Activated effector memory CD4-positive, alpha-beta T cell treated with Interleukin-2 at 50 U/mL for 16 hours (primary cell): Measurements from ENCODE around the gene GCSH.

Source experiments
- DNase-seq: peaks from one replicate; pipeline ENCODE4 v3.0.0-alpha.2; 2020

Gene GCSH

DNA sequence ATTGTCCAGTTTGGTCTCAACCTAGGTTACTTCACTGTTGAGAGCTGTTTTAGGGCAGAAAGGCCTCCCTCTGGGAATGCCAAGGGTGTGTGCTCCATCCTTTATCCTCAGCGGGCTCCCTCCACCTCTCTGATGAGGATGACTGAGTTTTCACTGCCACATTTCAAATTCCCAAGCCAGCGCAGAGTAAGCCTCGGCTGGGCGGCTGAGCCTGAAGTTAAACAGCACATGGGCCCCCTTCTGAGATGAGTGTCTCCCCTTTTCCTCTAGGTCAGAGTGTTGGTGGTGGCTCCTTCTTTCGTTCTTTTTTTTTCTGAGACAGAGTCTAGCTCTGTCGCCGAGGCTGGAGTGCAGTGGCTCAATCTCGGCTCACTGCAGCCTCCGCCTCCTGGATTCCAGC lies 5.5 kb upstream of the GCSH start:
- no peak for DNase-seq

DNA sequence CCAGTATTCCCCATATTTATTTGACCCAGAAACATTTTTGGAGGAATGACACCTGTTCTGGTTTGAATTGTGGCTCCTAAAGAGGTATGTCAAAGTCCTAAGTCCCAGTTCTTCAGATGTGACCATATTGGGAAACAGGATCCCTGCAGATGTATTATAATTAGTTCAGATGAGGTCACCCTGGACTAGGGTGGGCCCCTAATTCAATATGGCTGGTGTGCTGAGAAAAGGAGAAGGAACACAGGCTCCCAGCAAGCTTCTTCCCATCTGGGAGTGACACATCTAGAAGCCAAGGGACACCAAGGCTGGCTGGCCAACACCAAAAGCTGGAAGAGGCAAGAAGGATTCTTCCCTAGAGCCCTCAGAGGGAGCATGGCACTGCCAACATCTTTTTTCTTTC lies 3.8 kb upstream of the GCSH start:
- no peak for DNase-seq

DNA sequence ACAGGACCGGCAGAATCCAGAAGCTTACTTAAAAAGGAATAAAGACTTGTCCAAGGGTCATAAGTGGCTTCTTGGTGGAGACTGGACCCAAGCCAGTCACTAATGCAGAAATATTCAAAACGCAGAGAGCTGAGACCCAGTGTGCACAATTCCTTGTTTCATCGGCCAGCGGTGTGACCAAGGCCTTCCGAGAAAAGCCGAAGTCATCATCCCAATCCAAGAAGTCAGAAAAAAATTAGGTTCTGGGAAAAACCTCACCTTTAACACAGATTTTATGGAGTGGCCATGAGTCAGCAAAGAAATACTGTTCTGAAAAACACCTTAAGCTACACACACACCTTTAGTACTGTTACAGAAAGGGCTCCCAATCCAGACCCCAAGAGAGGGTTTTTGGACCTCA lies 1.0 kb upstream of the GCSH start:
- DNase-seq: no peak

DNA sequence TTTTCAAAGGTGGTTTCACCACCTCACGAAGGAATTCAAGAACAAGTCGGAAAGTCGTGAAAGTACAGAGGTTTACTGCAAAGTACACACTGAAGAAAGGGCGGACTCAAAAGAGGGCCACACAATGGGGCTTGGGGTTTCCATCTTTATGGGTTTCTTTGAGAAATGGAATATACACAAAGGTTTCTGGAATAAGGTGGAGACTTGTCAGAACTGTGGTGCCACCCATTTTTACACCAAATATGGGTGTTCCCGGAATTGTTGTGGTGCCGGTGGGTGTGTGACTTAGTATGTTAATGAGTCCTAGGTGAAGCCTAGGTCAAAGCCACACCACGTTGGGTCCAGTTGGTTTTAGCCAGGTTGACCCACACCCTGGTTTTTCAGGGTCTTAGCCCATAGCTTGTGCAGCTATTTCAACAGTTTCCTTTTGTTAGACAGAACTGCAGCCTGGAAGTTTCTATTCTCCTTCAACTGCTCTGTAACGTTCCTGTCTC lies 567 bp upstream of the GCSH start:
- DNase-seq: no peak

DNA sequence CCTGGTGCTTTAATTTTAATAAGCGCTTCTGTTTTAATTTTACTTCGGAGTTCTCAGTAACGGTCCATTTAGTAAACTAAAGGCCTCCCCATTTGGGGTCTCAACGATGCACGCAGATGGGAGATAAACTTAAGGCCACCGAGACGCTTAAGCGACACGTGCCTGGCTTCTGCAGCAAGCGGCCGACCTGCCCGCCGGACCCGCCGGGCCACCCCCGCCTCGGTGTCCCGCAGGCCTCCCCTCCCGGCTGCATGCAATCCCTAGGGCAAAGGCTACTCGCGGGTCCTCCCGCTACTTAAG lies 592 bp downstream of the GCSH start:
- DNase-seq: no peak

DNA sequence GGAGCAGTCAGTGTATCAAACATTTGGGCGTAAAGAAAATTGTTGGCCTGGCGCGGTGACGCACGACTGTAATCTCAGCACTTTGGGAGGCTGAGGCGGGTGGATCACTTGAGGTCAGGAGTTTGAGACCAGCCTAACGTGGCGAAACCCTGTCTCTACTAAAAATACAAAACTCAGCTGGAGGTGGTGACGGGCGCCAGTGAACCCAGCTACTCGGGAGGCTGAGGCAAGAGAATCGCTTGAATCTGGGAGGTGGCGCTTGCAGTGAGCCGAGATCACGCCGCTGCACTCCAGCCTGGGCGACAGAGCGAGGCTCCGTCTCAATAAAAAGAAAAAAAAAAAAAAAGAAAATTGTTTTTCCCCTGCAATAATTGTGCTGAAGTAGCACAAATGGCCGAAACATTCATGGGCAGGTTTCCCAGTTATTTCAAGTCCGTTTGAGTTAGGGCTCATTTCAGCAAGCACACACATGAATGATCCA lies 1.4 kb downstream of the GCSH start:
- DNase-seq: no peak

DNA sequence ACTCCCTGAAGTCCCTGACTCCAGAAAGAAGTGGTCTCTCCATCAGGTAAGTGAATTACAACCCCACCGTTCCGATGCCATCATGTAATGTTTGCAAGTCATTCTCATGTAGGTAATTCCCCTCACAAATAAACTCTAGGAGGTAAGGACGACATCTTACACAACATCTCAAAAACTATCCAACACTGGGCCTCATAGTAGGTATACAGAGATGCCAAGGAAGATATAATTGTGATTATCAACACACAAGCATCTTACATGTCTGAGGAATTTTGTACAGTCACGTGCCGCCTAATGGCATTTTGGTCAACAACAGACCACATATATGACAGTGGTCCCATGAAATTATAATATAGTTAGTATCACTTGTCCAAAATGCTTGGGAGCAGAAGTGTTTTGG lies 7.4 kb downstream of the GCSH start:
- DNase-seq: no peak

DNA sequence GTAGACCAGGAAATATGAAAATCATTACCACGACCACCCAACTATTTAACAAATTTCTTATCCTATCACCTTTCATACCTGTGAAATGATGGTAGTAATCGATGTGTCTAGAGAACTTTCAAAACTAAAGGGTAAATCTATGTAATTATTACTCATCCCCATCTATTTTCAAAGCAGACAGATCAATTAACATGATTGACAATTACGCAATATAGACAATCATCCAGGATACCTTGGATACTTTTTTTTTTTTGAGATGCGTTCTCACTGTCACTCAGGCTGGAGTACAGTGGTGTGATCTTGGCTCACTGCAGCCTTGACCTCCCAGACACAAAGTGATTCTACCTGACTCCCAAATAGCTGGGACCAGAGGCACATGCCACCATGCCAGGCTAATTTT lies 15.2 kb downstream of the GCSH start:
- DNase-seq: no peak

DNA sequence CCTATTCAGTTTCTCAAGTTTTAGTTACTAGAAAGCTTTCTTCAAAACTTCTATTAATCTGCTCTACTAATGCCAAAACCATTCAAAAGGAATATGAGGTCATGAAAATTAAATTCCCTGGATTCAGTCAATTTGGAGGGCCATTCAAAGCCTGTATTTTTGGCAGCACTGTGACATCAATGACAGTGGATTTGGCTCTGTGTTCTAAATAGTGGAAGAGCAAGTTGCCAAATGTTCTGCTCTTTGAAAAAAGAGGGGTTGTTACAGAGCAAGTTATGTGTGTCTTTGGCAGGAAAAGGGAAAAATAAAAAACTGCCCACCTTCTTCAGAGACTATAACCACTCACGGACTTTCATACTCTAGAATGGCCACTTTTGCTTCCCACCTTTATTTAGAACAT lies 16.0 kb downstream of the GCSH start:
- DNase-seq: no peak

DNA sequence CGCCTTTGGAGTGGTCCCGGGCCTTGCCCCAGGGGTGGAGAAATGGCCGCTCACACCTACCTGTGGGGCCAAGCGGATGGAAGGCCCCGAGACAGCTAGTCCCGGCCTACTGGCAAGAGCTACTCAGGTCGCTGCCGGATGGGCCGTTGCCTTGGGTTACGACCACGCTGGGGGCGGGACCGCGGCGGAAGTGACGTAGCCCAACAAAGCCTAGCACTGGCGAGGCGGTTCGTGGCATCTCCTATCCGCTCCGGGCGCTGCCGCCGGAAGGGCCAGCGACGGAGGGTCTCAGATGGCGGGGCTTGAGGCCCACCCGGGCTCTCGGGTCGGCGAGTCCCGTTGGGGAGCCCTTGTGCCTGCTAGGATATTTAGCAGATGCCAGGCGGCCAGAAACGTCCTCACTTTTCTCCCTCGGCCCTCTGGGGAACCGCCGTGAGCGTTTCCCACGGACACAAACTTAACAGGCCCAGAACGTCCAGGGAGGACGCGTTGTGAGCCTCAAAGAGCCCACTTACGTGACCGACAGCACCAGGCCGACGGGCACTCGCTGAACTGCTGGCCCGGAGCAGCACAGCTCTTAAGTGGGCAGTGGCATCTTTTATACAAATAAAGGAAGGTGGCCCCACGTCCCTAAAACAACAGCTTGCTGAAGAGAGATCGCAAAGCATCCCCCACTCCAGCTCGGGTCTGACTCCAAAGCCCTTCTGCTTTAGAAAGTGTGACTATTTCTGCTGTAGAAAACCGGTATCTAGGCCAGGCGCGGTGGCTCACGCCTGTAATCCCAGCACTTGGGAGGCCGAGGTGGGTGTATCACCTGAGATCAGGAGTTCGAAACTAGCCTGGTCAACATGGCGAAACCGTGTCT lies 18.9 kb downstream of the GCSH start, which contains the start of gene C16orf46:
C16orf46 (minus strand) TSS at position 163 of the 865 bp plus-strand sequence. CDS start 13,283 bp downstream, outside the sequence.
- DNase-seq: peak; percentile 97

DNA sequence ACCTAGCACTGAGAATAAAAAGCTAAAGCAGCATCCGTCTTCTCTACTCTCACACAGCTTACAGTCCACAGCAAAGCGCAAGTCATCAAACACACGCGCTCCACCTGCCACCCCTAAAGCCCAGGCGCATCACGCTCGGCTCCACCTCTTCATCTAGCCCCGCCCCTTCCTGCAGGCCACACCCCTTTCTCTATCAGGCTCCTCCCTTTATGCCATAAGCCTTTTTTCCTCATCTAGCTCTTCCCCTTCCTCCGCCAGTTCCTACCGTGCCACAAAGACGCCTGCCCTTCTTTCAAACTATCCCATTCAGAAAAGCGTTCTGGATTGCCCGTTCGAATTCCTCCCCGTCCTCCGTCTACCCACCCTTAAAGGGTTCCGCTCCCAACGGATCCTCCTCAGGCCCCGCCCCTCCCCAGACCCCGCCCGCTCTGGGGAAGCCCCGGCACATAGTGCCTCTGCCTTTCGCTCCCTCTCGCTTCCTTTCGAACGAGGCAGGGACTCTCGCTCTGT lies 19.6 kb downstream of the GCSH start:
- peak; percentile 87 for DNase-seq

DNA sequence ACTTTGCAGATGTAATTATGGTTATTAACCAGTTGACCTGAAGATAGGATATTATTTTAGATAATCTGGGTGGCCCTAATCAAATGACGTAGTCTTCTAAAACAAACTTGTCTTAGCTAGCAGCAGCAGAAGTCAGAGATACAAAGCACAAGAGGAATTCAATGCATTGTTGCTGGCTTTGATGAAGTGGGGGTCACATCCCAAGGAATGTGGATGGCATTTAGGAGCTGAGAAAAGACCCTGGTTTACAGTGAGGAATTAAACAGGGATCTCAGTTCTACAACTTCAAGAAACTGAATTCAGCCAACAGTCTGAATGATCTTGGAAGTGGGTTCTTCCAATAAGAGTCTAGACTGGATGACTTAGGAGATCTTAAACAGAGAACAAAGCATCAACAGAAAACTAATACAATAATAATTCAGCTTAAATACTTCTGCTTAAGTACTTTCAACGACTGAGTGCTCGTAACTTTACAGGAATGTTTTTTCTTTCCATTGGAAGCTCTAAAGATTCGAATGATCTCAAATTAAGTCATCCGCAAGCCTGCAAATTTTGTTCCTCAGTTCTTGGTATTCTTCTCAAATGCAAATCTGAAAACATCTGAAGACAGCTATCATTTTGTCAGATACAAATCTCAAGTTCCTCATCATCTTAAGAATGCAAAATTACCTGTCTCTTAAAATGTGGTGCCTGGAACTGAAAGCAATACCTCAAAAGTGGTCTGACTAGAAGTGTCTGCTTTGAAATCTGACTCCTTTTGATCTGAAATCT lies 22.4 kb downstream of the GCSH start:
- DNase-seq: no peak

DNA sequence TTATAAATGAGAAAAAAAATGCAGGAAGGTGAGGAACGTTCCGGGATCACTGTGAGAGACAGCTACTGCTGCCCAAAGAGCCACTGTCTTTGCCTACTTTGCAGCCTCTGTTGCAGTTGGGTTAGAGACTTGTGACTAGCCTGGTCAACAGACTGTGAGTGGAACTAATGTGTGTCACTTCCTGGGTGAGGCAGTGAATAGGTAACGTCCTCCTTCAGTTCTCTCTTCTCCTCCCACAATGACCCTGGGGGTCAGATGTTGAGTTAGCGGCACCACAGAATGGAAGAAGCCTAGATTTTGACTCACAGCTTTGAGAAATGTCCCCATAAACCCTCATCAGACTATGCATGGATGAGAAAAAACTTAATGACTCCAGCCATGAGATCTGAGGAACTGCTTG lies 24.4 kb downstream of the GCSH start:
- no peak for DNase-seq

DNA sequence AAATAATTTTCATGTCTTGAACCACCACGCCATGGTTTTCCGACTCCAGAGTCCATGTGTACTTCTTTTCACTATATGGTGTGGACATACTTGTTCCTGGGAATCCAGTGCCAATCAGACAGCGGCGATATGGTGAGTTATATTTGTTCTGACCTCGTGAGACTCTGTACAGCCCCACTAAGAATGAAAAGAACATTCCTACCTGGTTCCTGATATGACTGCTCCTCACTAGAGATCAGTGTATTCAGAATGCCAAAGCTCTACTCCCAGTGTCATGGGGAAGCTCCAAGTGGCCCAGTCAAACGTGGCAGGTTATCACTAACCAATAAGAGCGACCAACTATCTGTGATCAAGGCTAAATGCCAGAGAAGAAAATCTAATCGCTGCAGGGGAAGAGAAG lies 25.2 kb downstream of the GCSH start:
- DNase-seq: no peak

DNA sequence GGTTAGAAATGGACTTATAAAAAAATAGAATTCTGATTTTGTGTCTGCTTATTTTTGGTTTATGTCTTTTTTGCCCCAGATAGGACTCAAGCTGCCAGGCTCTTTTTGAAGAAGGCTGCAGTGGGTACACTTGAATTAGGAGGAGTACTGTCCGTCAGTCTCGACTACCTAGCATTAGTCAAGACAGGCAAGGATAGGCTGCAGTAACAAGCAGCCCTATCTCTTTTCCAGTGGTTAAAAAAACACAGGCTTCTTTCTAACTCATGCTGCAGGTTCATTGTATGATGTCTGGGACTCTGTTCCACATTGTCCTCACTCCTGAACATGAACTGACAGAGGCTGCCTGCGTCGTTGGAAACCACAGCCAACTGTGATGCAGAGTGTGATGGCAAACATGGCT lies 27.1 kb downstream of the GCSH start:
- DNase-seq: no peak

DNA sequence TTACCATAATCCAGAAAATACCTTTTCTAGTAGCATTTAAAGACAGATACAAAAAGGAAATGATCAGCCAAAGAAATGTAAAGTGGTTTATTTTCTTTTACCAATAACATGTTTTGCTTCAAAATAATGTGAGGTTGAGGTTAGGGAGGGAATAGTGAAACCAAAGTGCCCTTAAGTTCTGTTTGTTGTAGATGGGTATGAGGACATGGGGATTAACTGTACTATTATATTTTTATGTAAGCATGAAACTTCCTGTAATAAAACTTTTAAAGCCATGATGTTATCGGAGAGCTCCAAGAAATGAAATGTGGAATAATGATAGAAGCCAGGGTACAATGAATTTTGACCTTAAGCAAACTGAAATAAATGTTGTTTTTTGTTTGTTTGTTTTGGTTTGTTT lies 29.0 kb downstream of the GCSH start:
- no peak for DNase-seq

DNA sequence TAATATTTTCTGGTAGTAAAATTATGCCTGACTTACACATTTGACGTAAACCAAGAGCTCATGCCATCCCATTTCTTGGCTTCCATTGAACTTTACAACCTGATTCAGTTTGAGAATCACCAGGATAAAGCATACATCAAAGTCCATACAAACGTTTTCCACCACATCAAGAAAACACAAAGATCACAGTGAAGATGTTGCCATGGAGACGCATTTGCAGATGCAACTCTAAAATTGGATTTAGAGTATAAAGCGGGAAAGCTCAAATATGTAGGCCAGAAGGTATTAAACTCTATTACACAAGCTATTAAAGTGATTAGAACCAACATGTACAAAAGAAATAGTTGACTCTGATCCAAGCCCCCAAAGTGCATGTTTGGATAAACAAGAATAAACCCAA lies 29.5 kb downstream of the GCSH start:
- no peak for DNase-seq

DNA sequence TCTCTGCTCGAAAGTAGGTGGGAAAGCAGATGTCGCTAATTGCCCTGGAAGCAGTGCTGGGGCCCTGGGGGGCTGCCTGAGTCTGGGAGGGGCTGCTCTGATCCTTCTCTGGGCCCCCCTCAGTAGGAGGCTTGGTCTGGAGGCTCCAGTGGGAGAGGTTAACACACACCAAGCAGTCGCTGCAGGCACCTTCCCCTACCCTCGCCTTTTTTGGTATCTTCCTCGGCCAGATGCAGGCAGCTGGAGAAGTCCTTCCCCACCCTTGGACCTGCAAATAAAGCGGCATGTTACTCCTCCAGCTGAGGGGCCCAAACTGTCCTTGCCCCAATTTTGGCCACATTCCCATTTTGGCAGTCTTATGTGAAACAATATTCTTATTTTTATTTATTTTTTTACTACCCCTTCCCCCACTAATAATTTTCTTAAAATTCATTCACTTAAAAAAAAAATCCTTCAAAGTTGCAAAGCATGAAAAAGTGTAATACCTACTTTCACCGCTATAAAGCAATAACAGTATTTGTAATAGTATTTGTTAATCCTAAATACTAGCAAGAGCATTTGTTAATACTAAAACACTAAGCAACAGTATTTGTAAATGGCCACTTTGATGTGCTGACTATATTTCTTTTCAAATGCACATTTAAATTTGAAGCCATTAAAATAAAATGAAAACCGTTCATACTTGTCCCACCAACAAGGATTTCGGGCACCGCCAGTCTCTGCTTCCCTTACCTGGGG lies 34.2 kb downstream of the GCSH start:
- no peak for DNase-seq

DNA sequence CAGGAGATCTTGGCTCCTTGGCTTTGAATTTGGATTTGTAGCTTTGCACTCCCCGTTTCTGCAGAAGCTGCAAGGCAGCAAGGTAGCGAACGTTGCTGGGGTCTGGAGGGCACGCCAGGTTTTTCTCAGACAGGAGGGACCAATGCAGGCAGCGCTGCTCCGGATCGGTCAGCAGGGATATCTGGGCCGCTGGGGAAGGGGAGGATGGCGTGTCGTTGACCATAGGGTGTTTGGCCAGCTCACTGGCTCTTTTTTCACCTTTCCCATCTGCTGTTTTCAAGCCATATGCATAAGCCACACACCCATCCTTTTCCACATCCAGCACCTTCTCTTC lies 34.9 kb downstream of the GCSH start:
- DNase-seq: no peak

DNA sequence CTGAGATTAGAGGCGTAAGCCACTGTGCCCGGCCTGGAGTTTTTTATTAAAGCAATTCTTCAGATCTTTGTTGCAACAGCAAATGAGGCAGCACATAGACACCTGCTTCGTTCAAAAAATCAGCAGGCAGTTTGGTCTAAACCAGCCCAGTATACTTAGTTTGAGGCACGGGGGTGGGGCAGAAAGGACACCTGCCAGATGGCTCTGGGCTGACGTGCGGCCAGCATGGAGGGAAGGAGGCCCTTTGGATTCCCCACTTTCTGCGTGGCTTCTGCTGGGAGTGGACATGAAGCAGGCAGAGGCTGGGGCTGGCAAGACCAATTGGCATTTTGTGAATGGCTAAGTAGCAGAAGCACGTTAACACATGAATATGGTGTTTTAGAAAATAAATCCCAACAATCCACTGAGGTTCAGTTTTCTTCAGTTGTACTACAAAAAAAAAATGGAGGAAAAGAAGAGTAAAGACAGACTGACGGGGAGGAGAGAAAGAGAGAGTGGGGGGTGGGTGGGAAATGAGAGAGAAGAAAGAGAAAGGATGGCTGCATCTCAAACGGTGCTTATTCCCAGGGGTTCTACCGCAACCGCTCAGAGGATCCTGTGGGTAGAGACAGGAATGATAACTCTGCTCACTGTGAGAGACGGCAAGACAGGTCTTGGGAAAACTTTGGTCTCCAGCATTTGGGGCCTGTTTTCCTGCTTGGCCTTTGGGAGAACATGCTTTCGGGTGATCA lies 35.5 kb downstream of the GCSH start:
- DNase-seq: no peak

DNA sequence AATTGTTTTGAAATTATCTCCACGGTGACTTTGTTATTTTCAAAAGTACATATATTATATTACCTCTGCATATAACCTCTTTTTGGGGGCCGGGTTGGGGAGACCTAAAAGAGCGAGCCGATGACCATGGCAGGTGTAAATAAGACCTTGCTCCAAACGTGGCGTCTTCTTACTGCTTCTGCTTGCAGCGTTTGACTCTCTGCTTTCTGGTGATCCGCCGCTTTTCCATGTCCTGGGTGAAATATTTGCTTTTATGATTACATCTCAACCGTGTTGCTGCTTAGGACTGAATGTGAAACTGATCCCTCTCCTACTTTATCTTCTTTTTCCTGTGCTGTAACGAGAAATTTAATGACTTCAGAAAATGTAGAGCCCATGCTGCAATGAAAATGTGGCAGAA lies 42.4 kb downstream of the GCSH start:
- DNase-seq: no peak

DNA sequence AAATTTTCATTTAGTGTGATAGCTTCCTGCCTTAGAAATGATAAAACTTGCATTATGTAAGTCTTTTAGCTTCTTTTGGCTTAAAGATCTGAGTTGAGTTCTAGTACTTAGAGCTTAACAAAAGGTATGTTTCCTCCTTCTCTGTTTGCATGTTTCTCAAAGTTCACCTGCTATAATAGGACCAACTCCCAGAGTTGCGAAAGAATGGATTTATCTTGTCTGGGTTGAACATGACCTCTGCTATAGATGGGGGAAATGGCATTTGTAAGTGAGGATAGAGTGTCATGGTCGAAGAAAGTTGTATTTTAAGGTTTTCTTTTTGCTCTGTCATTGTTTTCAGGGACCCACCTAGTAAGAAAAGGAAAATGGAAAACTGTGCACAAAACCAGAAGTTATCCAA lies 53.4 kb downstream of the GCSH start:
- no peak for DNase-seq

DNA sequence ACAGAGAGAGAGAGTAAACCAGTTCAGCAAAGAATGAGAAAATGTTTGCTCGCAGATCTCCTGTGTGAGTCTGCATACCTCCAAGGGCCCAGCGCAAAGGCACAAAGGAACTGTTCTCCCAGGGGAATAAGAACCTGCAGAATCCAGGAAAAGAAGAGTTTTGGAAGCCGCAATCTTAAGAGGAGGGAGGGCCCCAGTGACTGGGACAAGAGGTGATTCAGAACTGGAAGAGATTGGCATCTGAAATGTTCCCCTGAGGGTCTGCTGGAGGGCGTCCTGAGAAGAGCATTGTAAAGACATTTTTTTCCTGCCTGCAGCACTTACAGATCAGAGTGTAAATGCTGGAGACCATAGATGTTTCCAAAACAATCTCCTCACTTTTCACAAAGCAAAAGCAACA lies 54.5 kb downstream of the GCSH start:
- no peak for DNase-seq
